ENCODE results near the gene NRARP.
A peak's percentile ranks its signal among the peaks of the same experiment; 100 is the strongest.
"Not testable (repeated sequence)": the region's sequence is repeated elsewhere in the genome, so short reads cannot be mapped to it uniquely, and the experiment has no call there.

NRARP gene, protein sequence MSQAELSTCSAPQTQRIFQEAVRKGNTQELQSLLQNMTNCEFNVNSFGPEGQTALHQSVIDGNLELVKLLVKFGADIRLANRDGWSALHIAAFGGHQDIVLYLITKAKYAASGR

DNA sequence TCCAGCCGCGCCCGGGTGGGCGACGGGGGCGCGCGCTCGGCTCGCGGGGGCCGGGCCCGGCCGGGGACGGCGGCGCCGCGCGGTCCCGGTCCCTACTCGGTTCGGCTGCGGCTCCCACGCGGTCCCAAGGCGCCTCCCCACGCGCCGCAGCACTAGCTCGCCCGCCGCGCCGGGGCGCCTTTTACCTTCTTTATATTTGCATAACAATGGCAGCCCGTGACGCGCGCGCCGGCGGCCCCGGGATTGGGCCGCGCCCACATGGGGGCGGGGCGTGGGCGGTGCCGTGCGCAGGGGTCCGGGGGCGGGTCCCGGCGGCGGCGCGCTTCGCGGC is at the start of gene NRARP:
Gene NRARP, minus strand, starts transcription at position 154 of the 331 bp plus-strand sequence. CDS start 343 bp downstream, outside the sequence.
- DNase-seq (ENCODE audit: low read depth) = peak; percentile 93

- no peak for DNase-seq (ENCODE audit: low read depth)
Measured at GRCh38 chr9:137350696-137351584, 48.9 kb upstream of the NRARP start.

DNA sequence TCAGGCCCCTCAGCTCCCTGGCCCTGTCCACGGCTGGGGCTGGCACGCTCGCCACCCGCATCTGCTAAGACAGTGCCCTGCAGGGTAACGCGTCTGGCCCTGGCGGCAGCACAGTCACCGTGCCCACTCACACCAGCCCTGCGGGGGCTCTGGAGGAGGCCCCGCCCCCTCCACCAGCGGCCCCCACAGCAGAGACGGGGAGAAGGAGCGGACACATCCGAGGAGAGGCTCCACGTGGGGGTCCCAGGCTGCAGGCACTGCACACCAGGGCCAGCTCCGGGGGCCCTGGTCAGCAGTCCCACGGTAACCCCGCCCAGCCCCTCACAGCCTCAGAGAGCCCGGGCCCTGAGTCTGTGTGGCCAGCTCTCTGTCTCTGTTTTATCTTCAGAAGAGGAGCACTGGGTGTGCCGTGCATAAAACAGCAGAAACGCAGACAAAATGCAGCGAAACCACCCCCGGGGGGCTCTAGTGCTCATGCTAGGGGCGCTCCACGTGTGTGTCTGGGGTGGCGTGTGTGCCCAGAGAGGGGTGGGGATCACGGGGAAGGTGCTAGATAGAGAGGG is 47.5 kb upstream of the NRARP start:
- no peak for DNase-seq (ENCODE audit: low read depth)

GRCh38 chr9:137348769-137349470 is 46.8 kb upstream of the NRARP start:
- no peak for DNase-seq (ENCODE audit: low read depth)

DNA sequence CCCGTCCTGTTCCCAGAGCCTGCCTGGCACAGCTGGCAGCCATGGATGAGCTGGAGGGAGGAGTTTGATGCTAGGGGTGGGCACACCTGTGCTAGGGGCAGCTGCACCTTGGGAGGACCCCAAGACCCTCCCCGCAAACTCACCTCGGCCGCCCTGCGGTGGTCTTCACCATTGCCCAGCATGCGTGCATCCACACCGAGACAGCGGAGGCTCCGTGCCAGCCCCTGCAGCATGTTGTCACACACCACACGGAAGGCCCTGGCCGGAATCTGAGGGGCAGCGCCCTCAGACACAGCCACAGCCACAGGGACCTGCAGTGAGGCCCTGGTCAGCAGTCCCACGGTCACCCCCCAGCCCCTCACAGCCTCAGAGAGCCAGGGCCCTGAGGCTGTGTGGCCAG is 45.9 kb upstream of the NRARP start:
- DNase-seq (ENCODE audit: low read depth) = no peak

DNA sequence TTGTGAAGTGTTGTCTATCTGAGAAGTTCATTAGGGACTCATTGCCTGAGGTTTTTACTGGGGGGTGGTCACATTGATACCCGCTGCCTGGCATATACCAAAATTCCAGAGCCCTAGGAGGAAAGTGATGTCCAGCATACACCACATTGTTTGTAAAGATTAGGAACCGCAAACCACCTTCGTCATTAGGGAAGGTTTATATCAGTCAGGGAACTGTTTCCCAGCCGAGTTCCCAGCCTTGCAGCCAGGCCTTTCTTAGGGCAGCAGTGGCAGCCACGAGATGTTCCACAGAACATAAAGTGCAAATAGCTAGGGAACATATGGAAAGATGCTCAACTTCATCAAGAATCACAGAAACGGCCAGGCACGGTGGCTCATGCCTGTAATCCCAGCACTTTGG is 40.4 kb upstream of the NRARP start:
- no peak for DNase-seq (ENCODE audit: low read depth)

DNA sequence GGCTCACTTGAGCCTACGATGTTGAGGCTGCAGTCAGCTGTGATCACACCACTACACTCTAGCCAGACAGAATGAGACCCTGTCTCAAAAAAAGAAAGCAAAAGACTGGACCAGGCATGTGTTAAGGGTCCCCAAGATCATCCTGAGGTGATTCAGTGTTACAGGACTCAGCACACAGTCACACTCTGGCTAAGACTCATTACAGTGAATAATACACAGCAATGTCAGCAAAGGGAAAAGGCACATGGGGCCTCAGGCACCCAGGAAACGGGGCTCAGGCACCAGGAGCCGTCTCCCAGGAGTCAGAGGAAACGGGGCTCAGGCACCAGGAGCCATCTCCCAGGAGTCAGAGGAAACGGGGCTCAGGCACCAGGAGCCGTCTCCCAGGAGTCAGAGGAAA is 39.2 kb upstream of the NRARP start:
- no peak for DNase-seq (ENCODE audit: low read depth)

- DNase-seq (ENCODE audit: low read depth) = not testable (repeated sequence)
Measured at GRCh38 chr9:137339908-137340462, 37.9 kb upstream of the NRARP start.

- DNase-seq (ENCODE audit: low read depth) = no peak
Measured at GRCh38 chr9:137339045-137339907, 37.2 kb upstream of the NRARP start.

DNA sequence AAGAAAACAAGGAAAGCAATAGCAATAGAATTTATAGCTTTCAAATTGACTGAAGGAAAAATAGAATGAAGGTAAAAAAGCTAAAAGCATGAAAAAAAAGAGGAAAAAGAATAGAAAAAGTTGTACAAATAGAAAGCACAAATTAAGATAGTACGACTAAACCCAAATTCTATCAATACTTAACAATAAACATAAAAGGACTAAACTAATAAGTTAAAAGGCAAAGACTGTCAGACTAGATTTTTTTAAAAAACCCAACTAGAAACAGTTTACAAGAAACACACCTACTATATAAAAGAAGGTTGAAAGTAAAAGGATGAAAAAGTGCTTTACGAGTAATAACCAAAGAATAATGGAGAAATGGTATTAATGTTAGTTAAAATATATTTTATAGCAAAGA is 34.7 kb upstream of the NRARP start:
- no peak for DNase-seq (ENCODE audit: low read depth)

- no peak for DNase-seq (ENCODE audit: low read depth)
Measured at GRCh38 chr9:137333016-137333671, 31.1 kb upstream of the NRARP start.

GRCh38 chr9:137331929-137332328 is 29.9 kb upstream of the NRARP start:
- no peak for DNase-seq (ENCODE audit: low read depth)

DNA sequence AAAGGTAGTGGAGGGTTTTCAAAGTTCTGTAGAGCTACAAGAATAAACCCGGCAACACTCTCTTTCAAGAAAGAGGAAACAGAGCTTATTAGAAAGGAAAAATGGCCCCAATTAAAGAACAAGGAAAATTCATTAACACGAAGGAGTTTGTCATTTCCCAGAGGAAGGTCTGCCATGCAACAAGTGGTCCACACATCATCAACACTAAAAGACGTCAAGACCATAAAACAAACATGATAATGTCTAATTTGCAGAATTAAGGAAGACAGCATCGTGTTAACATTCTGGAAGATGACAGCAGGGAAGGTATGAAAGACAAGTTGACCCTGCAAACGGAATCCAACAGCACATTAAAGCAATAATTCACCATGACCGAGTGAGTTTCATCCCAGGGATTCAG is 28.6 kb upstream of the NRARP start:
- no peak for DNase-seq (ENCODE audit: low read depth)

GRCh38 chr9:137329590-137329989 is 27.5 kb upstream of the NRARP start:
- not testable (repeated sequence) for DNase-seq (ENCODE audit: low read depth)

GRCh38 chr9:137327641-137328550 is 25.8 kb upstream of the NRARP start:
- DNase-seq (ENCODE audit: low read depth) = not testable (repeated sequence)

DNA sequence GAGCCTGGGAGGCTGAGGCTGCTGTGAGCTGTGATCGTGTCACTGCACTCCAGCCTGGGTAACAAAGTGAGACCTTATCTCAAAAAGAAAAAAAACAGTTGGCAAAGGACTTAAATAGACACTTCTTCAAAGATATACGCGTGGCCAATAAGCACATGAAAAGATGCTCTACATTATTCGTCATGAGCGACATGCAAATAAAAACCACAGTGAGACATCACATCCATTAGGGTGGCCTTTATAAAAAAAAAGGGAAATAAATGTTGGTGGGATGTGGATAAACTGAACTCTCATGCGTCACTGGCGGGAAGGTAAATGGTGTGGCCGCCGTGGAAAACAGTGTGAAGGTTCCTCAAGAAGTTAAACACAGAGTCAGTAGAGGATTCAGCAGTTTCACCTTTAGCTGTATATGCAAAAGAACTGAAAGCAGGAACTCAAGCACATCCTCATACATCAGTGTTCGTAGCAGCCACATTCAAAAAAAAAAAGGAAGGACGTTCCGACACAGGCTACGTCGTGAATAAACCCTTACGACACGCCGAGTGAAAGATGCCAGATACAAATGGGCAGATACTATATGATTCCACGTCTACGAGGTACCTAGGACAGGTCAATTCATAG is 24.5 kb upstream of the NRARP start:
- DNase-seq (ENCODE audit: low read depth) = no peak

DNA sequence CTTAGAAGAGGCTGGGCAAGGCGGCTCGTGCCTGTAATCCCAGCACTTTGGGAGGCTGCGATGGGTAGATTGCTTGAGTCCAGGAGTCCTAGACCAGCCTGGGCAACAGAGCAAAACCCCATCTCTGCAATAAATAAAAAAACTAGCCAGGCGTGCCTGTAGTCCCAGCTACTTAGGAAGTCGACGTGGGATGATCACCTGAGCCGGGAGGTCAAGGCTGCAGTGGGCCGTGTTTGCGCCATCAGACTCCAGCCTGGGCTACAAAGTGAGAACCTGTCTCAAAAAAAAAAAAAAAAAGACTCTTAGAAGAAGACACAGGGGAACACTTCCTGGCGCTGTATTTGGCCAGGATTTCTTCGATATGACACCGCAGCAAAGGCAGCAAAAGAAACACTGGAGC is 23.7 kb upstream of the NRARP start:
- no peak for DNase-seq (ENCODE audit: low read depth)

- no peak for DNase-seq (ENCODE audit: low read depth)
Measured at GRCh38 chr9:137325124-137325523, 23.1 kb upstream of the NRARP start.

- DNase-seq (ENCODE audit: low read depth) = no peak
Measured at GRCh38 chr9:137323531-137324331, 21.7 kb upstream of the NRARP start.
